ENCODE data around the gene TRIP13.
"Not testable (repeated sequence)": the region's sequence is repeated elsewhere in the genome, so short reads cannot be mapped to it uniquely, and the experiment has no call there.

TRIP13 gene

DNA sequence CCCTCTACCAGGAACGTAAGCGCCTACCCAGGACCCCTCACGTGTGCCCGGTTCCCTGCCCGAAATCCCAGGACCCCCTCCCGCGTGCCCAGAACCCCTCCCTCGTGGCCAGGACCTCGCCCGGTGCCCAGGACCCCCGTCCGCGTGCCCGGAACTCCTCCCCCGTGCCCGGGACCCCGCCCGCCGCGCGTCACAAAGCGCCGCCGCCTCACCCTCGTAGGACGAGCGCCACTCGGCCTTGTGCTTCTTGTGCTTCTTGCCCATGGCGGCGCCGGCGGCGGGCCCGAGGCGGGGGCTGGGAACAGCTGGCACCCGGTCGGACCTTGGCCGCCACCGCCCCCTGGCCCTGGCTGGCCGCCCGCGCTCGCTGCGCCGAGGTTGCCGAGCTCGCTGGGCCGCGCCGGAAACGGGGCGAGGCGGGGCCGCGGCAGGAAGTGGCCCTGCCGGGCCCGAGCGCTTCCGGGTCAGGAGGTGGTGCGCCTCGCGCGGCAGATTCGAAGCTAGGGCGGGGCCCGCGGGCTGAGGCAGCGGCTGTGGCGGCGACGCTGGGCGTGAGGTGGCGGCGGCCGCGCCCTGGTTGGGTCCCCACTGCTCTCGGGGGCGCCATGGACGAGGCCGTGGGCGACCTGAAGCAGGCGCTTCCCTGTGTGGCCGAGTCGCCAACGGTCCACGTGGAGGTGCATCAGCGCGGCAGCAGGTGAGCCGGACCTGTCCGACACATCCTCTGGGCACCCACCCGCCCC is at the start of gene TRIP13, which contains the start of gene BRD9:
TRIP13 (plus strand) TSS at position 491 of the 743 bp plus-strand sequence; CDS start at position 606, 115 bp downstream.
BRD9 (minus strand) TSS at position 408 of the 743 bp plus-strand sequence; CDS start at position 264, 144 bp downstream.
- DNase-seq (ENCODE audit: low read depth in 1 of 2, low spot score in 1 of 2): peak; percentile 91 to 99
- TF ChIP-seq JUND (IDR thresholded peaks at IDR 0.05; ENCODE audit: low read depth): no peak
- in situ Hi-C loops (cut with HindIII; ENCODE audit: low pct_unique_long_range_greater_than_20kb, low sequenced_read_pairs): no loop called here

- in situ Hi-C loops (cut with HindIII; ENCODE audit: low pct_unique_long_range_greater_than_20kb, low sequenced_read_pairs); DNase-seq (ENCODE audit: low read depth in 1 of 2, low spot score in 1 of 2): not testable (repeated sequence)
Observed at GRCh38 chr5:843371-843770, 49.3 kb upstream of the TRIP13 start.

GRCh38 chr5:843926-844325 is 48.8 kb upstream of the TRIP13 start:
- DNase-seq (ENCODE audit: low read depth in 1 of 2, low spot score in 1 of 2); in situ Hi-C loops (cut with HindIII; ENCODE audit: low pct_unique_long_range_greater_than_20kb, low sequenced_read_pairs): not testable (repeated sequence)

GRCh38 chr5:844426-844825 is 48.3 kb upstream of the TRIP13 start:
- DNase-seq (ENCODE audit: low read depth in 1 of 2, low spot score in 1 of 2); in situ Hi-C loops (cut with HindIII; ENCODE audit: low pct_unique_long_range_greater_than_20kb, low sequenced_read_pairs): not testable (repeated sequence)

DNA sequence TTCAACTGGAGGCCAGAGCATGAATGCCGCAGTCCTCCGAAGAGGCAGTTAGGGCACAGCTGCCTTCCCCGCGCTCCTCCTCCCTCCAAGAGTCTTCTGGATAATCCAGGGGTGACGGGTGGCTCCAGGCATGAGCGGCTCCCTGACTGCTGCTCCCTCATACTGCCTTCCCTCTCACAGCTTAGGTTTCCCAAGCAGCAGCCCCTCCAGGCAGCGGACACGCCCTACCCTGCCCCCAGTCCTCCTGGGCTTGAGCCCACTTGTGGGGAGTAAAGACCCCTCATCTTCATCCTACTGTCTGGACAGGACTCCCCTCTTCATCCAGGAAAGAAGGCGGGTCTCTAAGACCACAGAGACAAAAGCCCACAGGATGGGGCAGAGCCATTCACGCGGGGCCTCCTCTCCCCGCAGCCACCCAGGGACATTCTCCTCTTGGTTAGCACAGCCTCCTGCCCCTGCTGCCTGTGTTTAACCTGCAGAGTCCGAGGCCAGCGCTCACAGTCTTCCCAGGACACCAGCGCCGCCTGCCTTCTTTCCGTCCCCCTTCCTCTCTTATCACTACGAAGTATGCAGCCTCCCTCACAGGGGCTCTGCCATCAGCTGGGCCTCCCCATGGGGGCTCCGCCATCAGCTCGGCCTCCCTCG is 47.5 kb upstream of the TRIP13 start:
- DNase-seq (ENCODE audit: low read depth in 1 of 2, low spot score in 1 of 2): not testable (repeated sequence)

GRCh38 chr5:845676-846601 is 46.7 kb upstream of the TRIP13 start:
- in situ Hi-C loops (cut with HindIII; ENCODE audit: low pct_unique_long_range_greater_than_20kb, low sequenced_read_pairs); DNase-seq (ENCODE audit: low read depth in 1 of 2, low spot score in 1 of 2): not testable (repeated sequence)

More for the DNA sequence above, 47.5 kb upstream of the TRIP13 start:
- in situ Hi-C loops (cut with HindIII; ENCODE audit: low pct_unique_long_range_greater_than_20kb, low sequenced_read_pairs): not testable (repeated sequence)

- in situ Hi-C loops (cut with HindIII; ENCODE audit: low pct_unique_long_range_greater_than_20kb, low sequenced_read_pairs); DNase-seq (ENCODE audit: low read depth in 1 of 2, low spot score in 1 of 2): not testable (repeated sequence)
Observed at GRCh38 chr5:846602-847091, 46.0 kb upstream of the TRIP13 start.

GRCh38 chr5:847212-847611 is 45.5 kb upstream of the TRIP13 start:
- DNase-seq (ENCODE audit: low read depth in 1 of 2, low spot score in 1 of 2); in situ Hi-C loops (cut with HindIII; ENCODE audit: low pct_unique_long_range_greater_than_20kb, low sequenced_read_pairs): not testable (repeated sequence)

GRCh38 chr5:847736-848135 is 44.9 kb upstream of the TRIP13 start:
- DNase-seq (ENCODE audit: low read depth in 1 of 2, low spot score in 1 of 2); in situ Hi-C loops (cut with HindIII; ENCODE audit: low pct_unique_long_range_greater_than_20kb, low sequenced_read_pairs): not testable (repeated sequence)

GRCh38 chr5:848671-849111 is 44.0 kb upstream of the TRIP13 start:
- no peak for DNase-seq (ENCODE audit: low read depth in 1 of 2, low spot score in 1 of 2)
- in situ Hi-C loops (cut with HindIII; ENCODE audit: low pct_unique_long_range_greater_than_20kb, low sequenced_read_pairs): no loop called here
- no peak for TF ChIP-seq JUND (IDR thresholded peaks at IDR 0.05; ENCODE audit: low read depth)

- TF ChIP-seq JUND (IDR thresholded peaks at IDR 0.05; ENCODE audit: low read depth): no peak
- in situ Hi-C loops (cut with HindIII; ENCODE audit: low pct_unique_long_range_greater_than_20kb, low sequenced_read_pairs): no loop called here
- DNase-seq (ENCODE audit: low read depth in 1 of 2, low spot score in 1 of 2): no peak
Observed at GRCh38 chr5:849651-850301, 42.9 kb upstream of the TRIP13 start.

- DNase-seq (ENCODE audit: low read depth in 1 of 2, low spot score in 1 of 2): no peak
- in situ Hi-C loops (cut with HindIII; ENCODE audit: low pct_unique_long_range_greater_than_20kb, low sequenced_read_pairs): no loop called here
- no peak for TF ChIP-seq JUND (IDR thresholded peaks at IDR 0.05; ENCODE audit: low read depth)
Observed at GRCh38 chr5:850511-851006, 42.1 kb upstream of the TRIP13 start, which contains the start of gene ZDHHC11. Gene ZDHHC11, minus strand, starts transcription at chr5:850986. Its CDS starts 384 bp downstream, at chr5:850602.

Data from T47D (cell line).